ENCODE measurements around the gene HOXD4.

DNA sequence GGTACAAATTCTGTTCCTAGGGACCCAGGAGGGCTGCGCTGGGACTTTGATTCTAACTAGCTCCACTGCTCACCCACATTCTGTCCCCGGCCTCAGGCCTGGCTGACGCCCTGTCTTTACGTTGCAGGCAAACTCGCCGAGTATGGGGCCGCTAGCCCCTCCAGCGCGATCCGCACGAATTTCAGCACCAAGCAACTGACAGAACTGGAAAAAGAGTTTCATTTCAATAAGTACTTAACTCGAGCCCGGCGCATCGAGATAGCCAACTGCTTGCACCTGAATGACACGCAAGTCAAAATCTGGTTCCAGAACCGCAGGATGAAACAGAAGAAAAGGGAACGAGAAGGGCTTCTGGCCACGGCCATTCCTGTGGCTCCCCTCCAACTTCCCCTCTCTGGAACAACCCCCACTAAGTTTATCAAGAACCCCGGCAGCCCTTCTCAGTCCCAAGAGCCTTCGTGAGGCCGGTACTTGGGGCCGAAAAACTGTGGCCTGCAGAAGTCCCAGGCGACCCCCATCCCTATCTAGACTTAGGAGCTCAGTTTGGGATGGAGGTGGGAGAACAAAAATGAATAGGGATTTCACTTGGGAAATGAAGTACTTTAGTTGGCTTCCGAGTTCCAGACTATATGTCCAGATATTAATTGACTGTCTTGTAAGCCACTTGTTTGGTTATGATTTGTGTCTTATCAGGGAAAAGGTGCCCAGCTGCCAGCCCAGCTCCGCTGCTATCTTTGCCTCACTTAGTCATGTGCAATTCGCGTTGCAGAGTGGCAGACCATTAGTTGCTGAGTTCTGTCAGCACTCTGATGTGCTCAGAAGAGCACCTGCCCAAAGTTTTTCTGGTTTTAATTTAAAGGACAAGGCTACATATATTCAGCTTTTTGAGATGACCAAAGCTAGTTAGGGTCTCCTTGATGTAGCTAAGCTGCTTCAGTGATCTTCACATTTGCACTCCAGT lies 38.6 kb downstream of the HOXD4 start:
- TF ChIP-seq POLR2A (IDR thresholded peaks at IDR 0.05; ENCODE audit: borderline replicate concordance, extremely low read depth, insufficient read depth, insufficient read length) (no peak), POLR2AphosphoS5 (IDR thresholded peaks at IDR 0.05; ENCODE audit: low read depth, low read length) (no peak), YY1 (IDR thresholded peaks at IDR 0.05; ENCODE audit: extremely low read depth, insufficient replicate concordance, low read depth, low read length) (no peak), SRF (IDR thresholded peaks at IDR 0.05; ENCODE audit: low read depth) (no peak), EZH2 (IDR thresholded peaks at IDR 0.05) (no peak), TCF7L2 (IDR thresholded peaks at IDR 0.05; ENCODE audit: borderline replicate concordance, extremely low read depth, insufficient read depth, insufficient read length) (no peak)
- TF ChIP-seq, protein P1, sequence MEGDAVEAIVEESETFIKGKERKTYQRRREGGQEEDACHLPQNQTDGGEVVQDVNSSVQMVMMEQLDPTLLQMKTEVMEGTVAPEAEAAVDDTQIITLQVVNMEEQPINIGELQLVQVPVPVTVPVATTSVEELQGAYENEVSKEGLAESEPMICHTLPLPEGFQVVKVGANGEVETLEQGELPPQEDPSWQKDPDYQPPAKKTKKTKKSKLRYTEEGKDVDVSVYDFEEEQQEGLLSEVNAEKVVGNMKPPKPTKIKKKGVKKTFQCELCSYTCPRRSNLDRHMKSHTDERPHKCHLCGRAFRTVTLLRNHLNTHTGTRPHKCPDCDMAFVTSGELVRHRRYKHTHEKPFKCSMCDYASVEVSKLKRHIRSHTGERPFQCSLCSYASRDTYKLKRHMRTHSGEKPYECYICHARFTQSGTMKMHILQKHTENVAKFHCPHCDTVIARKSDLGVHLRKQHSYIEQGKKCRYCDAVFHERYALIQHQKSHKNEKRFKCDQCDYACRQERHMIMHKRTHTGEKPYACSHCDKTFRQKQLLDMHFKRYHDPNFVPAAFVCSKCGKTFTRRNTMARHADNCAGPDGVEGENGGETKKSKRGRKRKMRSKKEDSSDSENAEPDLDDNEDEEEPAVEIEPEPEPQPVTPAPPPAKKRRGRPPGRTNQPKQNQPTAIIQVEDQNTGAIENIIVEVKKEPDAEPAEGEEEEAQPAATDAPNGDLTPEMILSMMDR (IDR thresholded peaks at IDR 0.05 in 2 of 3, conservative IDR thresholded peaks at IDR 0.05 in 1 of 3; ENCODE audit: borderline replicate concordance in 1 of 3, insufficient read depth in 1 of 3, low read depth in 2 of 3, low read length in 2 of 3) = no peak
- TF ChIP-seq, protein P2, sequence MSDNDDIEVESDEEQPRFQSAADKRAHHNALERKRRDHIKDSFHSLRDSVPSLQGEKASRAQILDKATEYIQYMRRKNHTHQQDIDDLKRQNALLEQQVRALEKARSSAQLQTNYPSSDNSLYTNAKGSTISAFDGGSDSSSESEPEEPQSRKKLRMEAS (IDR thresholded peaks at IDR 0.05) = no peak
- TF ChIP-seq, protein P3, sequence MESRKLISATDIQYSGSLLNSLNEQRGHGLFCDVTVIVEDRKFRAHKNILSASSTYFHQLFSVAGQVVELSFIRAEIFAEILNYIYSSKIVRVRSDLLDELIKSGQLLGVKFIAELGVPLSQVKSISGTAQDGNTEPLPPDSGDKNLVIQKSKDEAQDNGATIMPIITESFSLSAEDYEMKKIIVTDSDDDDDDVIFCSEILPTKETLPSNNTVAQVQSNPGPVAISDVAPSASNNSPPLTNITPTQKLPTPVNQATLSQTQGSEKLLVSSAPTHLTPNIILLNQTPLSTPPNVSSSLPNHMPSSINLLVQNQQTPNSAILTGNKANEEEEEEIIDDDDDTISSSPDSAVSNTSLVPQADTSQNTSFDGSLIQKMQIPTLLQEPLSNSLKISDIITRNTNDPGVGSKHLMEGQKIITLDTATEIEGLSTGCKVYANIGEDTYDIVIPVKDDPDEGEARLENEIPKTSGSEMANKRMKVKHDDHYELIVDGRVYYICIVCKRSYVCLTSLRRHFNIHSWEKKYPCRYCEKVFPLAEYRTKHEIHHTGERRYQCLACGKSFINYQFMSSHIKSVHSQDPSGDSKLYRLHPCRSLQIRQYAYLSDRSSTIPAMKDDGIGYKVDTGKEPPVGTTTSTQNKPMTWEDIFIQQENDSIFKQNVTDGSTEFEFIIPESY (IDR thresholded peaks at IDR 0.05; ENCODE audit: extremely low read depth, insufficient replicate concordance, low read length) = no peak
